Central memory CD8-positive, alpha-beta T cell (primary cell): ENCODE data around the gene ACSL4.
"Not testable (repeated sequence)": the region's sequence is repeated elsewhere in the genome, so short reads cannot be mapped to it uniquely, and the experiment has no call there.

Experiments
- ATAC-seq: fragments of 150-1000 bp; cut with Tn5 transposase; replicated peaks from 2 replicates; pipeline ENCODE4 v1.10.0; 2022; ENCODE audit warnings: mild to moderate bottlenecking, moderate FRiP score, moderate number of reproducible peaks; ENCODE audit not compliant: poor library complexity, severe bottlenecking; ENCODE audit errors: extremely low read depth
- DNase-seq, 2 donors: peaks; one replicate each; pipeline ENCODE4 v3.0.0; 2021; ENCODE audit warnings: low spot score in 2 of 2
- H3K27ac Mint-ChIP-seq: one replicate; pipeline ENCODE4 v1.8.0; 2022; ENCODE audit warnings: low read depth, mild to moderate bottlenecking, moderate library complexity, mixed read lengths
- H3K27me3 Mint-ChIP-seq: one replicate; pipeline ENCODE4 v1.8.0; 2022; ENCODE audit warnings: mixed read lengths
- H3K36me3 Mint-ChIP-seq: one replicate; pipeline ENCODE4 v1.8.0; 2022; ENCODE audit warnings: mild to moderate bottlenecking, moderate library complexity, mixed read lengths; ENCODE audit not compliant: insufficient read depth
- H3K4me1 Mint-ChIP-seq: one replicate; pipeline ENCODE4 v1.8.0; 2022; ENCODE audit warnings: mixed read lengths
- H3K4me3 Mint-ChIP-seq: one replicate; pipeline ENCODE4 v1.8.0; 2022; ENCODE audit warnings: mild to moderate bottlenecking, moderate library complexity, mixed read lengths
- H3K9me3 Mint-ChIP-seq: one replicate; pipeline ENCODE4 v1.8.0; 2022; ENCODE audit warnings: mixed read lengths

The ACSL4 gene

GRCh38 chrX:109654516-109655109 lies 78.4 kb downstream of the ACSL4 start:
- no peaks in the 10 kb centered on the region for H3K27me3 Mint-ChIP-seq
- no peak overlapping the region for H3K27ac Mint-ChIP-seq
- no peak for DNase-seq
- peaks cover 15% of the 10 kb centered on the region for H3K4me1 Mint-ChIP-seq
- H3K36me3 Mint-ChIP-seq, result peaks cover 13% of the 10 kb centered on the region
- H3K4me3 Mint-ChIP-seq, result no peak overlapping the region
- peaks cover 10% of the 10 kb centered on the region for H3K9me3 Mint-ChIP-seq
- ATAC-seq, result no peak

DNA sequence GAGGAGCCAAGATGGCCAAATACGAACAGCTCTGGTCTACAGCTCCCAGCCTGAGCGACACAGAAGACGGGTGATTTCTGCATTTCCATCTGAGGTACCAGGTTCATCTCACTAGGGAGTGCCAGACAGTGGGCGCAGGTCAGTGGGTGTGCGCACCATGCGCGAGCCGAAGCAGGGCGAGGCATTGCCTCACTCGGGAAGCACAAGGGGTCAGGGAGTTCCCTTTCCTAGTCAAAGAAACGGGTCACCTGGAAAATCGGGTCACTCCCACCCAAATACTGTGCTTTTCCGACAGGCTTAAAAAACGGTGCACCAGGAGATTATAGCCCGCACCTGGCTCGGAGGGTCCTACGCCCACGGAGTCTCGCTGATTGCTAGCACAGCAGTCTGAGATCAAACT lies 88.4 kb downstream of the ACSL4 start:
- not testable (repeated sequence) for DNase-seq, H3K4me1 Mint-ChIP-seq, ATAC-seq, H3K36me3 Mint-ChIP-seq, H3K27me3 Mint-ChIP-seq, H3K27ac Mint-ChIP-seq, H3K4me3 Mint-ChIP-seq, H3K9me3 Mint-ChIP-seq

GRCh38 chrX:109643687-109644086 lies 89.4 kb downstream of the ACSL4 start:
- no peaks in the 10 kb centered on the region for H3K27me3 Mint-ChIP-seq
- ATAC-seq, result no peak
- no peak overlapping the region for H3K4me3 Mint-ChIP-seq
- H3K4me1 Mint-ChIP-seq, result peaks cover 8% of the 10 kb centered on the region
- no peaks in the 10 kb centered on the region for H3K9me3 Mint-ChIP-seq
- no peak for DNase-seq
- H3K36me3 Mint-ChIP-seq, result no peaks in the 10 kb centered on the region
- H3K27ac Mint-ChIP-seq, result no peak overlapping the region

GRCh38 chrX:109638158-109638557 lies 94.9 kb downstream of the ACSL4 start:
- H3K9me3 Mint-ChIP-seq, result no peaks in the 10 kb centered on the region

DNA sequence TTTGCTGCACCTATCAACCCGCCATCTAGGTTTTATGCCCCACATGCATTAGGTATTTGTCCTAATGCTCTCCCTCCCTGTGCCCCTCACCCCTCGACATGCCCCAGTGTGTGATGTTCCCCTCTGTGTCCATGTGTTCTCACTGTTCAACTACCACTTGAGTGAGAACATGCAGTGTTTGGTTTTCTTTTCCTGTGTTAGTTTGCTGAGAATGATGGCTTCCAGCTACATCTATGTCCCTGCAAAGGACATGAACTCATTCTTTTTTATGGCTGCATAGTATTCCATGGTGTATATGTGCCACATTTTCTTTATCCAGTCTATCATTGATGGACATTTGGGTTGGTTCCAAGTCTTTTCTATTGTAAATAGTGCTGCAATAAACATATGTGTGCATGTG lies 95.6 kb downstream of the ACSL4 start:
- not testable (repeated sequence) for H3K4me1 Mint-ChIP-seq, DNase-seq, H3K9me3 Mint-ChIP-seq, H3K27ac Mint-ChIP-seq, H3K36me3 Mint-ChIP-seq, H3K27me3 Mint-ChIP-seq, ATAC-seq, H3K4me3 Mint-ChIP-seq

More at GRCh38 chrX:109638158-109638557, 94.9 kb downstream of the ACSL4 start:
- Mint-ChIP-seq H3K27ac (peak overlapping the region; percentile 35), H3K27me3 (no peaks in the 10 kb centered on the region), H3K4me3 (no peak overlapping the region), H3K4me1 (no peaks in the 10 kb centered on the region), H3K36me3 (no peaks in the 10 kb centered on the region)
- DNase-seq (no peak), ATAC-seq (no peak)

DNA sequence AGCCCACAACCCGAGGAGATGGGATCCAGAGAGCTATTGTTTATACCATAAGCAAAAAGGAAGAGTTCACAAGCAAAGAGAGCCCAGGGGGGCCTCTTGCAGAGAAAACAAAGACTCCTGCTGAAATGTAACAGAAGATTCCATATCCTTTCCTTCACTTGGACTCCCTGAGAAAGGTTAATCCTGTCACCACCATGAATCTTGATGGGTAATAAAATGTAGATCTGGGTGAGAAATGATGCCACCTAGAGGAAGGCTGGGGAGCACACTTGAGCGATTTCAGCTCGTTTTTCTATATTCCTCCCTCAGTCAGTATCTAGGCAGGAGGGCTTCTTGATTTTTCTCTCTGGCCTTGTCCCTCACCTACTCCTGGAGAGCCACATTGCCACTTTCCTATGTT lies 97.9 kb downstream of the ACSL4 start:
- H3K27ac Mint-ChIP-seq, result no peak overlapping the region
- H3K4me3 Mint-ChIP-seq, result no peak overlapping the region
- no peaks in the 10 kb centered on the region for H3K4me1 Mint-ChIP-seq
- H3K9me3 Mint-ChIP-seq, result no peaks in the 10 kb centered on the region
- ATAC-seq (no peak), DNase-seq (no peak)
- H3K27me3 Mint-ChIP-seq, result no peaks in the 10 kb centered on the region
- H3K36me3 Mint-ChIP-seq, result no peaks in the 10 kb centered on the region

GRCh38 chrX:109632906-109633504 lies 100.1 kb downstream of the ACSL4 start:
- Mint-ChIP-seq H3K9me3 (no peaks in the 10 kb centered on the region), H3K36me3 (no peaks in the 10 kb centered on the region), H3K27me3 (no peaks in the 10 kb centered on the region), H3K4me1 (no peaks in the 10 kb centered on the region), H3K27ac (no peak overlapping the region), H3K4me3 (no peak overlapping the region)
- ATAC-seq (no peak), DNase-seq (no peak)

DNA sequence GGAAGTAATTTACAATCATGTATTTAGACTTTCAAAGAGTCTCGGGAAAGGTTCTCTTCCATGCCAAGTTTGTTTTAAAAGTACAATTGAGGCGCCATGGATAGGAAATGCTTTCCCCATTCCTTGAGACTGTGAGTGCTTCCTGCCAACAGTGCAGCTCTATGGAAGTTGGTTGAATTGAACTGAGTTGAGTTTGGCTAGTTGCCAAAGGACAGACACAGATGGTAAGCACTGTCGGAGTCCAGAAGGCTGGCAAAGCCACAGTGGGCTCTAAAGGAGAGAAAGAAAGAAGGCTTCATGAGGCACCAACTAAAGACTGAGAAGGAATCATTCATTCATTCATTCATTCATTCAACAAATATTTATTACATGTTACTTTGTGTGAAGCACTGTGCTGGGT lies 103.7 kb downstream of the ACSL4 start:
- Mint-ChIP-seq H3K27me3 (no peaks in the 10 kb centered on the region), H3K4me1 (no peaks in the 10 kb centered on the region), H3K4me3 (no peak overlapping the region), H3K36me3 (no peaks in the 10 kb centered on the region), H3K9me3 (no peaks in the 10 kb centered on the region), H3K27ac (no peak overlapping the region)
- no peak for DNase-seq
- ATAC-seq, result no peak

- Mint-ChIP-seq H3K27me3 (no peaks in the 10 kb centered on the region), H3K4me3 (no peak overlapping the region), H3K4me1 (no peaks in the 10 kb centered on the region), H3K36me3 (no peaks in the 10 kb centered on the region), H3K27ac (no peak overlapping the region), H3K9me3 (no peaks in the 10 kb centered on the region)
- no peak for ATAC-seq
- no peak for DNase-seq
Measured at GRCh38 chrX:109626637-109627036, 106.4 kb downstream of the ACSL4 start.

- Mint-ChIP-seq H3K27ac (no peak within 1 kb of the TSS), H3K4me3 (no peak within 1 kb of the TSS), H3K27me3 (no peaks in the 10 kb centered on the region), H3K9me3 (no peaks in the 10 kb centered on the region), H3K36me3 (no peaks in the 10 kb centered on the region), H3K4me1 (no peaks in the 10 kb centered on the region)
- ATAC-seq, result no peak
- DNase-seq, result no peak
Measured at GRCh38 chrX:109624641-109625616, 108.1 kb downstream of the ACSL4 start, which contains the start of gene KCNE5. TSS of gene KCNE5 (minus strand) at chrX:109625172. CDS start at chrX:109625020, 152 bp downstream.

- Mint-ChIP-seq H3K4me1 (no peaks in the 10 kb centered on the region), H3K27ac (no peak overlapping the region), H3K9me3 (no peaks in the 10 kb centered on the region), H3K36me3 (no peaks in the 10 kb centered on the region), H3K4me3 (no peak overlapping the region), H3K27me3 (no peaks in the 10 kb centered on the region)
- ATAC-seq, result no peak
- no peak for DNase-seq
Measured at GRCh38 chrX:109623997-109624396, 109.1 kb downstream of the ACSL4 start.

- DNase-seq, result no peak
- Mint-ChIP-seq H3K4me1 (no peaks in the 10 kb centered on the region), H3K36me3 (no peaks in the 10 kb centered on the region), H3K4me3 (no peak overlapping the region), H3K9me3 (no peaks in the 10 kb centered on the region), H3K27ac (no peak overlapping the region), H3K27me3 (no peaks in the 10 kb centered on the region)
- ATAC-seq, result no peak
Measured at GRCh38 chrX:109622270-109622669, 110.8 kb downstream of the ACSL4 start.

- Mint-ChIP-seq H3K27ac (no peak overlapping the region), H3K36me3 (no peaks in the 10 kb centered on the region), H3K9me3 (no peaks in the 10 kb centered on the region), H3K4me1 (no peaks in the 10 kb centered on the region), H3K4me3 (no peak overlapping the region), H3K27me3 (no peaks in the 10 kb centered on the region)
- DNase-seq (no peak), ATAC-seq (no peak)
Measured at GRCh38 chrX:109619771-109620170, 113.3 kb downstream of the ACSL4 start.
